GM21390 (cell line): Measurements from ENCODE around the gene FLRT3.
A peak's percentile ranks its signal among the peaks of the same experiment; 100 is the strongest.

Source experiments
- ATAC-seq: cut with Tn5 transposase; IDR thresholded peaks from one replicate; pipeline ENCODE4 v1.9.1; 2021; ENCODE audit not compliant: unreplicated experiment

FLRT3 gene

GRCh38 chr20:14331646-14332045, 5.8 kb downstream of the FLRT3 start:
- no peak for ATAC-seq

- ATAC-seq: no peak
Observed at GRCh38 chr20:14319704-14320103, 17.7 kb downstream of the FLRT3 start.

- no peak for ATAC-seq
Observed at GRCh38 chr20:14313341-14314020, 23.9 kb downstream of the FLRT3 start.

GRCh38 chr20:14312001-14312400, 25.4 kb downstream of the FLRT3 start:
- no peak for ATAC-seq

- no peak for ATAC-seq
Observed at GRCh38 chr20:14310977-14311627, 26.3 kb downstream of the FLRT3 start.

GRCh38 chr20:14307956-14308355, 29.5 kb downstream of the FLRT3 start:
- no peak for ATAC-seq

- ATAC-seq: no peak
Observed at GRCh38 chr20:14304472-14304871, 32.9 kb downstream of the FLRT3 start.

GRCh38 chr20:14303651-14304050, 33.8 kb downstream of the FLRT3 start:
- ATAC-seq: no peak

- ATAC-seq: no peak
Observed at GRCh38 chr20:14303106-14303505, 34.3 kb downstream of the FLRT3 start.

GRCh38 chr20:14299831-14300230, 37.6 kb downstream of the FLRT3 start:
- ATAC-seq: no peak

- no peak for ATAC-seq
Observed at GRCh38 chr20:14295770-14296309, 41.6 kb downstream of the FLRT3 start.

GRCh38 chr20:14295238-14295637, 42.2 kb downstream of the FLRT3 start:
- peak; percentile 64 for ATAC-seq

GRCh38 chr20:14291502-14291901, 45.9 kb downstream of the FLRT3 start:
- no peak for ATAC-seq

GRCh38 chr20:14288341-14289330, 48.8 kb downstream of the FLRT3 start:
- ATAC-seq: no peak

GRCh38 chr20:14284443-14284842, 53.0 kb downstream of the FLRT3 start:
- no peak for ATAC-seq

- ATAC-seq: no peak
Observed at GRCh38 chr20:14282140-14282539, 55.3 kb downstream of the FLRT3 start.
